ENCODE measurements around the gene SLC38A6.

The SLC38A6 gene

DNA sequence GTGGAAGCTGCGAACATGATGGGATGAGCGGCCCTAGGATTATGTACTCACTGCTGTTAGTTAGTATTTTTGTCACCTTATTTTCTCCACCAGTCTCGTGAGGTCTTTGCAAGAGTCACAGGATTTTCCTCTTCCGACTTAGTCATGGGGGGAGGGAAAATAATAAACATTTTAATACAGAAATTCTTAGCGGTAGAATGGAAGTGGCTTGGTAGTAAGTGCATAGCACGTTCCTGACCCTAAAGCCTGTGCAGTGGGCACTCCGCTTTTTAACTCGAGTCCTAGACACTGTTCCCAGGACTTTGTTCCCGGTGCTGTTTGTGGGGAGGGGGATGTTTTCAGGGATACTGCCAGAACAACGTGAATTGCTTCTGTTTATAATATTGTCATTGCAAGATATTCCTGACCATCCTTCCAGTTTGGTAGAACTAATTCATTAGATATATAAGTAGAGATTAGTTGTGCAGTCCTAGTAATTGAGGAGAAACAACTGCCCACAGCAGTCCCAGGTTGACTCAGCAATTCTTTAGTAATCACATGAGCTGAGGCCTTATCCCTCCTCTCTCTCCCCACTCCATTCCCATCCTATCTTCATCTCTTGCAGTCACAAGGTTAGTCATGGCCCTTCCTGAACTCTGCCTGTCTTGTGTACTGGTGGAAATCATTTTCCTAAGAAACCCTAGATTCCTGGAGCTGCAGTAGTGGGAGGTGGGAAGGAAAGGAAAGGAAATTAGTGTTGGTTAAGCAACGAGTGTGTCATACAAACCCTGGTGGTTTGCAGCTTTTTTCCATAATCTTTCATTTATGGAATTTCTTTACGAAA is 799 bp downstream of the SLC38A6 start:
- no peak for DNase-seq (ENCODE audit: low spot score)

DNA sequence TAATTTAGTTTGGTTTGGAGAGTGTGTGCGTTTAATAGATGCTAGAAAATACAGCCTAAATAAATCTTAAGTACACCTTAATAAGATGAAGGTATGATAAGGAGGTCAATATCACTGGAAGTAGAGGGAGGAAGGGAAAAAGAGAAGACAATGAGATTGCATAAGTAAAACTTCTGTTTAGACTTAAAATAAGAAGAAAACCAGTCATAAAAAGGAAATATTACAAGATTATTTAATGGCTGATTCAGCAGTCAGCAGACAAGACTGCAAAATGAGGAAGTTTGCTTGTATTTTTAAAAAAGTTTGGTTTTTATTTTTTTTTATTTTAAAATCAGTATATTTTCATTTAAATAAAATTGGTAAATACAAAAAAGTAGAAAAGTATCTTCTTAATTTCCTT is 3.2 kb downstream of the SLC38A6 start:
- DNase-seq (ENCODE audit: low spot score) = no peak

DNA sequence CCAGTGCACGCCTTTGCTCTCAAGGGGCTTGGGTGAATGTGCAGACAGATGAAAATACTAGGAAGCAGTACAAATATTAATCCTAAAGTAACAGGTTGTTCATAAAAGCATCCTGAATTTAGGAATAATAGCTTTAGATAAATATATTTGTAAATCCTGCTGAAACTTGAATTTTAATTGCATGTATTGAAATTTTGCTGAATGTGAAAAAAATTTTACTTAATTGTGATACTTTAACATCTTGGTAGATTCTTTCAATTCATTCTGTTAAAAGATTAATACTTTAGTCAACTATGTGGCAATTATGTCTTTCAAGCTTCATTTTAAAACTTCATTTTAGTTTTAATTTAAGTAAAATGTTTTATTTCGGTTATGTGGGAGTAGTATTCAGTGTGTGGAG is 5.5 kb downstream of the SLC38A6 start:
- DNase-seq (ENCODE audit: low spot score) = no peak

DNA sequence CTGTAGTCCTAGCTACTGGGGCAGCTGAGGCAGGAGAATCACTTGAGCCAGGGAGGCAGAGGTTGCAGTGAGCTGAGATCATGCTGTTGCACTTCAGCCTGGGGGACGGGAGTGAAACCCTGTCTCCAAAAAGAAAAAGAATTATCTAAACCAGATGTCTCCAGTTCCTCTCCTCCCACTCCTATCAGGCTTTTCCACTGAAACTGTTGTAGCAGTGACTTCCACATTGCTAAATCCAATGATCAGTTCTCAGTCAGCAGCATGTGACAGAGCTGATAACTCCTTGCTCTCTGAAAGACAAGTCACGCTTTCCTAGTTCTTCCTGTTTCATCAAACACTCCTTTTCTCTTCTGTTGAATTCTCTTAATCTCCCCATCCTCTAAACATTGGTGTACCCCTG is 8.6 kb downstream of the SLC38A6 start:
- DNase-seq (ENCODE audit: low spot score) = no peak

DNA sequence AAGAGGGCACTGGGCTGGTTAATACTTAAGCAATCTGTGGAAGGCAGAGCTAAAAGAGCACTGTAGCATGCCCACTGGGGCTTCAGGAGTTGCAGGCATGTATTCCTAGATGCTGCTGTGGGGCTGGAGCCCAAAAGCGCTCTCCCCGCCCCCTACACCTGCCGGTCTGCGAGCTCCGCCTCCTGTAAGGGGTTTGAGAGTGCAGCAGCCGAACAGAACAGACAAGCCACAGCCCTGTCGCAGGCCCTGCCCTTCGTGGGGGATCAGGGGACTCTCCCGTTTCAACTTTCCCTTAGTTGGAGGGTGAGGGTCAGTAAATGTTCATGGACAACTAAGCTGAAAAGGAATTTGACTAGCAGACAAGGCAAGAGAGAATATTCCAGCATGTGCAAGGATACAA is 17.6 kb downstream of the SLC38A6 start:
- no peak for DNase-seq (ENCODE audit: low spot score)

DNA sequence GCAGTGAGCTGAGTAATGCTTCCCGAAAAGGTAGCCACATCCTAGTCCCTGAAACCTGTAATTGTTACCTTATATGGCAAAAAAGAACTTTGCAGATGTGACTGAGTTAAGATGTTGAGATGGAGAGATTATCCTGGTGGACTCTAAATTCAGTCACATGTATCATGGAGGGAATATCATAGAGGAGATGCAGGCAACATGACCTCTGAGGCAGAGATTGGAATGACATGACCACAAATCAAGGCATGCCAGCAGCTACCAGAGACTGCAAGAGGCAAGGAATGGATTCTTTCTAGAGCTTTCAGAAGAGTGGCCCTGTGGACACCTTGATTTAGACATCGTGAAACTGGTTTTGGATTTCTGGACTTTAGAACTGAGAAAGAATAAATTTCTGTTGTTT is 18.5 kb downstream of the SLC38A6 start:
- no peak for DNase-seq (ENCODE audit: low spot score)

DNA sequence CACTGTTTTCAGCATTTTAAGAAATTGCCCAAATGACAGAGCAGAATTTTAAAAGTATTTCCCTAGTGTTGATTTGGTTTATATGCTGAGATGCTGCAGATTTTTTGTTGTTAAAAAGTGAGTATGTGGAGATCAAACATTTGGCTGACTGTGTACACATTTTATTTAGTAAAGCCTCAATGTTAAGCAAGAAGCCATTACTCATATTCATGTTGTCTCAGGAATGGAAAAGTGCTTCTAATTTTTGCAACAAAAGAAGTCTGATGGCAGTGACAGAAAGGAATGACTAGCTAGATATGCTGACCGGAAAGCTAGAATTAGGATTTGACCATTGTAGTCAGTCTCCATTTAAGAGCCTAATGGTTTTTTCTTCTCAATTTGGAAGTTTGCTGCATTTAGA is 22.5 kb downstream of the SLC38A6 start:
- DNase-seq (ENCODE audit: low spot score) = no peak

DNA sequence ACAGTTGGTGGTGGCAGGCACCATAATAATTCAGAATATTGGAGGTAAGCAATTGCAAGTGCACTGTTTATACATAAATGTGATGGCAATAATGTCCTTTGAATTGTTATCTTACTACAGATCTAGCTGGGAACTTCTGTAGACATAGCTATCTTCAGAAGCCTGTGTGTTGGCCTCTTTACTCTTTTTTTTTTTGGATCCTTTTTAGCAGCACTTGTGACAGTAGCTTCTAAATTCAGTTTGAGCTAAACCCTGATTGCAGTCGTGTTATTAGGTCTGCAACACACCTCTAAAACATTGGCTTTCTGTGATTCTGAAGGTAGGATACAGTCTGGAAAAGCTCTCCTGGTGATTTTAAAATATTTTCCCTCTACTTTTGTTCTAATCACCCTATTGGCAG is 38.5 kb downstream of the SLC38A6 start:
- no peak for DNase-seq (ENCODE audit: low spot score)

DNA sequence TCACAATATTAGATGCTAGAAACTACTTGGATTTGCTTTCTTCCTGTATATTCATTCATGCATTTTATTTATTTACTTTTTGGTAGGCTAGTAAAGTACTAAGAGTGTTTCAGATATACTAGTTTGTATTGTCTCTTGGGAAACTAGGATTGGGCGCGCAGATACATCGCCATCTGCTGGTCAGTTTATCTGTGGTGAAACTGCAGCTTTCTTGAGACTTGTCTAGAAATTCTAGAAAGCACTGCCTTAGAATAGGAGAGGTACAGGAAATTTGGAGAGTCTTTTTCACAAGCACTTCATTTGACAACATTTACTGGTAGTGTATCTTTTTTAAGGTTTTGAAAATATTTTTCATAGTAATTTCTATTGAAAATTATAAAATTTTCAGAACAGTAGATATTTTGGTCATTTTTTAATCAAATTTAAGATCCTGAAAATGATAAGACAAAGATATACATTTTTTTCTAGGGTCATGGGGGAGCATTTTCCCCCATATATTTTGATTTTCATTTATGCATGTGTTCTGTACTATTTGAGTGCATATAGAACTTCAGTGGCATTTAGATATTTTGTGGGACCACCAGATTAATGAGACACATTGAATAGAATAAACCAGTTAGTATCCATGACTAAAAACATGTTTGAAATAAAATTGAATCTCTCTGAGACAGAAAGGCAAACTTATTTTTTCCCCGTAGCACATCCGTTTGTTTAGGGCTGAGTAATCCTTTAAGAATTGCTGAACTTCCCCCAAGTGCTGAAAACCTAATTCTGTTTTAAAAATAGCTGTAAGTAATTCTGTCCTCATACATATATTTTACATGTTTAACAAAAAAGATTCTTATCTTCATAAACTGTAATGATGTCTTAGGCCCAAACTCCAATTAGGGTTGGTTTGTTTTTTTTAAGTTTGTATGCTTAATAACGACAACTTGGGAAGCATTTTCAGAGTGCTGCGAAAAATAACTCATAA is 44.5 kb downstream of the SLC38A6 start:
- DNase-seq (ENCODE audit: low spot score) = peak; percentile 66

DNA sequence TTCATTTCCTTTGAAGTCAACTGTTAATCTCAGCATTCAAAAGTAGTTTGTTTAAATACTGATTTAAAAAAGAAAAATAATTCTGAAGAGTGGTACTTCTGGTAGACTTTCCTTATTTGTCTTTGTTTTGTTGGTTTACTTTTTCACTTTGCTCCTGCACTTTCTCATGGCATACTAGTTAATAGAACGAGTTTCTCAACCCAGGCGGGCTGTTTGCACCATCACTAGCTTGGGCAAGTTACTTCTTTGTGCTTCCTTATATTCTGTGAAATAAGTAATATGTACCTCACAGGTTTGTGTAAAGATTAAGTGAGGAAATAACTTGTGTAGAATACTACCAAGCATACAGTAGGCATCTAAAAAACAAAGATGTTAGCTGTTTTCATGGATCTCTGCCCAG is 45.5 kb downstream of the SLC38A6 start:
- DNase-seq (ENCODE audit: low spot score) = no peak

DNA sequence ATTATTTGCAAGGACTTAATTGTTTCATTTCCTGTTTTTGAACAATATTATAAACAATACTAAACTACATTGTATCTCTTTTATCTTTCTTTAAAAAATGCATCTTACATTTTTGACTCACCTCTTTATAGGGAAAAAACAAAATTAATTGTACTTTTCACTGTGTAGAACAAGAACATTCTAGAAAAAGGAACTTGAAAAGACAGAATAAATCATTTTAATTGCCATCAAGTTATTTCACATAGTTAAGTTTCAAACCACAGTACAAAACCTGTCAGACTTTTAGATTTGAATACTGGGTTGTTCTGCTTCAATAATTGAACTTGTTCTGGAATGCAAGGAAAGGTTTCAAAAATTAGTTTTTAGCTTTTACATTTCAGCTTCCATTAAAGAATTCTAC is 50.0 kb downstream of the SLC38A6 start:
- DNase-seq (ENCODE audit: low spot score) = no peak

DNA sequence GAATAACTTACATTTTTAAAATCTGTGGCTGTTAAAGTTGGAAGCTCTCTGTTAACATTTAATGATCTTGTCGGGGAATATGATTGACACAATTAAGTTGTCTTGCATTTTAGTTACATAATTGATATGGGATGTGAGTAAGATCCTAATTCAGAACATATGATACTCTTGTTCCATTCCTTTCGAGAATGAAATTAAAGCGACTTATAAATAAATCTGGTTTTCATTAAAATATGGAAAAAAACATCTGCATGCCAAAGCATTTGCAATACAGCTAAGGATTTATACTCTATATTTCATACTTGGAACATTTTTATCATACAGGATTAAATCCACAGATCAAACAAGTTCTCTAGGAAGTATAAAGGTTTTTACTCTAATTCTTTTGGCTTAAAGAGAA is 52.0 kb downstream of the SLC38A6 start:
- no peak for DNase-seq (ENCODE audit: low spot score)

DNA sequence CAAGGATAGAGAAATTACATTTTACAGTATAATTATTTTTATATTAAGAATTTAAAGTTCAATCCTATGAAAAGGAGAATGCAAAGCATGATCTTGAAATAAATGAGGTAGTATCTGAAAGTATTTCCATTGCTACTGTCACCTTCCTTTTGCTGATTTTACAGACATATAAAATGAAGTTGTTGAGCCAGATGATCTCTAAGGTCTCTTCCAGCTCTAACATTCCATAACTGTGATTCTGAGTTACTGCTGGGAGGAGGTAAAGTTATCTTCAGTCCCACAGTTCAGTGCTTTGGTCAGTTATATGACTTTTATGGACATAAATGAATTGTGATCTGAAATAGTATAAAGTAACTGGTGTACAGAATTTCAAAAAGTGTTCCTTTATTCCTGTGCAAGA is 52.8 kb downstream of the SLC38A6 start:
- DNase-seq (ENCODE audit: low spot score) = no peak

DNA sequence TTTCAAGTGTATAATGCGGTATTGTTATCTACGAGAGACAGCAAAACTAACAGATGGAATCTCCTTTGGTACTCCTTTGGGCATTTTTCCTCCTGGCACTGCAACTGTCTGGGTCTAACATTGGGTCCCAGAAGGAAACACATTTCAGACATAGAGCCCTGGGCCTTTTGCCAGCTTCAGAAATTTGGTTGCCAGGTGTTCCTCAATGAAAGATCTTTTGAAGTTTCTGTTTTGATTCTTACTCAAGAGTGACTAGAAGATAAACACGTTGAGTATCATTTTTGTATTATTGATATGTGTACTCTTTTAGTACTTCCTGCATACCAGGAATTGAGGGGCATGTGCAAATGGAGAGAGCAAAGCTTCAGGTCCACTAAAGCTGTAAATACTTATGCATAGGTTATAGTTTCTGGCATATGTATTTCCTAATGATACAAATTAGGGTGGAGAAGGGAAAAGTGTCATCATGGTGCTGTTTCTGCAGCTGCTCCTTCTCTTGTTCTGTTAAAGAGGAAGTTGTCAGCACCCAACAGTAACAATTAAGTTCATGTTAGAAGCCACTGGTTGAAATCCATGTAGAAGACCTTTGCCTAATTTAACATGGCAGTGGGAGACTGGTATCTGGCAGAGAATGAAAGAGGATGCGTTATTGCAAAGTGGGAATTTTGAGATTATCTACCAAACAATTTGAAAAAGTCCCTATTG is 53.5 kb downstream of the SLC38A6 start:
- no peak for DNase-seq (ENCODE audit: low spot score)

DNA sequence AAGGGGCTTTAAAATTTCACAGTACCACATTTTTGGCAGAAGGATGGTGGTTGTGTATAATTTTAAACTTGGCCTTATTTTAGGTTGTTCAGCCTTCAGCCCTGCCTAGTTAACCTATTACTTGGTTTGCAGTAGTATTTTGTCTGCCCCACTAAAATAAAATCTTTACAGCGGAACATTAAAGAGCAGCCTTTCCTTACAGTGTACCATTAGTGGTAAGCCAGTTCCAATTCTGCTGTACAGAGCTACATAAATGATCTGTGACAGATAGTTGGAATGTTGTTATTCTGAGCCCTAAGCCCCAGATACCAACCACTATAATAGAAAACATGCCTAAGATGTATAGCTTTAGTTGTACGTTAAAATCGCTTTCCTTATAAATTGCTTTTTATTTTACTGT is 56.2 kb downstream of the SLC38A6 start:
- no peak for DNase-seq (ENCODE audit: low spot score)

DNA sequence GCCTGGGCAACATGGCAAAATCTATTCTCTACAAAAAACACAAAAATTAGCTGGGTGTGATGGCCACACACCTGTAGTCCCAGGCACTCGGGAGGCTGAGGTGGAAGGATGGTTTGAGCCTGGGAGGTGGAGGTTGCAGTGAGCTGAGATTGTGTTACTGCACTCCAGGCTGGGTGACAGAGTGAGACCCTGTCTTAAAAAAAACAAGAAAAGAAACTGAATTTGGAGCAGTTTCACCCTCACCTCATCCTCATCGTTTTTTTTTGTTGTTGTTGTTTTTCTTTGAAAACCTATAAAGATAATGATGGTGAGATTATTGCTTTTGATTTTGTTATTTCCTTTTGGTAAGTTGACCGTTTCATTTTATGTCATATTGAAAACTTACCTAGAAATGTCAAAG is 60.7 kb downstream of the SLC38A6 start:
- DNase-seq (ENCODE audit: low spot score) = no peak

DNA sequence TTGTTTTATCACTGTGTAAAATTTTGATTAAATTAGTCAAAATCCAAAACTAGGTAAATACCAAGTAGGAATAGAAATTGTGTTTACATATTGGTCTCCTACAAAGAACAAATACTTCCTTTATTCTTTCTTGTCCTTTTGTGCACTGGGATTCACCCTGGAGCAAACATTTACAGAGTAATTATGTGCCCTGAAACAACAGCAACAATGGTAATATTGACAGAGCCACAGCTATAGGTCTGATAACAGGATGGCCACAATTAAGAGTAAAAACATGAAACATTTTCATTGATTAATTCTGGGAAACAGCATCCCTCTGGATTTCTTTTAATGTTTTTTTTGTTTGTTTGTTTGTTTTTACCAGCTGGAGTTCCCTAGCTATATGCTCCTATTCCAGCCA is 61.2 kb downstream of the SLC38A6 start:
- DNase-seq (ENCODE audit: low spot score) = no peak

DNA sequence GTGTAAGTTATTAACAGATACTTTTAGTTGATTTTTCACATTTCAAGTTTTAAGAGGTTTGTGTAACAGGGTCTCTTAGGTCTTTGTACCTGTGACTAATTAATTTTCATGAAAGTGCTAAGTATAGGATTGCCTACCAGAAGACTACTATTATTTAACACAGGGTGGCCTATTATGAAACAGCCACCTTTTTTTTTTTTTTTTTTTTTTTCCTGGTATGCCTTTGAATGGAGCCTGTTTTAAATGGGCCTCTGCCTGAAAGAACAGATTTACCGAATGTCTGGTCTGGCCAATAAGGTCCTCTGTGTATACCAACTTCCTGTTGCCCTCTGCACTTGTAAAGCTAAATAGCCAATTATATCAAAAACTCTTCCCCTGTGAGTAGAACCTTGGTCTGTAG is 62.5 kb downstream of the SLC38A6 start:
- no peak for DNase-seq (ENCODE audit: low spot score)

DNA sequence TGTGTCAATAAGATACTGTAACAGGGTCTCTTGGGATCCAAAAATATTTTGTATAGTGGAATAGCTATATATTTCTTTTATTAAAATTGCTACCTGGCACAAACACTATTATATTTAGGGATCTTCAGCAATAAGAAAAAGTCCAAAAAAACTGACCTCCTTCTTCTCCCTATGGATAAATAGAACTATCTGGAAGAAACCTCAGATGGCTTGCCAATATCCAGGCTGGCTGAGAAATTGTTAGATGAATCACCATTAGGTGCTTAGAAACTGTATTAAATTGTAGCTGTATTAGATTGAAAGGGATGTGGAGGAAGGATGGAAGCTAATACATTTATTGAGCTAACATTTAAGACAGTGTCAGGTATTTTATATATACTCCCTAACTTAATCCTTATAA is 66.0 kb downstream of the SLC38A6 start:
- no peak for DNase-seq (ENCODE audit: low spot score)

DNA sequence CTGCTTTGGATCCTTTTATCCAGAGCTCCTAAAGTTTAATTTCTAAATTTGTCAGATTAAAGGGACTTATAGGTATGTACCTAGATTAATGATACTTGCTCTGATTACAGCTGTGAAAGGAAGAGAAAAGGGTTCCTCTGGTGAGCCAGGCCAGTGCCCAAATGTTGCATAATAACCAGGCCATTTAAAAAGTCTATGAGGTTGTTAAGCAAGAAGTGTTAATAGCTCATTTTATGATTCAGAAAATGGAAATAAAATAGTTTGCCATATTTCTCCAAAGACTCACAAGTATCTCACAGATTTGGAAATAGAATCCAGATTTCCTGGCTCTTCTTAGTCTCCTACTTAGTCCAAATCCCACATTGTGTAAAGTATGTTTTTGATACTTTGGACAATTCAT is 67.6 kb downstream of the SLC38A6 start:
- no peak for DNase-seq (ENCODE audit: low spot score)

DNA sequence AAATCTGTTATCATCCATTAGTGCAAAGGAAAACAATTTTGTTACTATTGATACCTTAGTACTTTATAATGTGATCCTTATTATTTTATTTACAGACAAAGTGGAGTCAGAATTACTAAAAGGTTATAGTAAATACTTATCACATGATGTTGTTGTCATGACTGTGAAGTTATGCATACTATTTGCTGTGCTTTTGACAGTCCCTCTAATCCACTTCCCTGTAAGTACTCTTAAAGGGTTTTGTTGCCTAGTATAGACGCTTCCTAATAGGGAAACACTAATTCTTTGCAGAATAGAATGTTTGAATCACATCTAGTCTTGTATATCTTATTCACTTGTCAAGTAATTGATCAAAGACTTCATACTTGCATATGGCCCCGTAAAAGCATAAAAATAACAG is 69.4 kb downstream of the SLC38A6 start:
- no peak for DNase-seq (ENCODE audit: low spot score)

DNA sequence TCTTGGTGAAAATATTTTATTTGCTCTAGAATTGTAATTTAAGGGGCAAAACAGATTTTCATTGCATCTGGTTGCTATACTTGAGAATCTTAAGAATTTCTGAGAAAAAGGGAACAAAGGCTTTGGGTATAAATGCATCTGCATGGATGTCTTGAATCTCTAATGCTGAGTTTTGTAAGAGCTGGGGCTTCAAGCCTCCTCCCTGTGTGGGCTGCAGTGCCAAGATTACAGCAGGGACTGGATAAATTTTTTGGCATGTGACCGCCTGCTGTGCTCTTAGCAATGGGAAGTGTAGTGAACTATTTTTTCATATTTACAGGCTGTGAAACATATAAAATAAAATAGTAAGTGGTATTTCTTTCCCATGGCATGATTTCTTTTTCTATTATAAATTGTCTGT is 70.0 kb downstream of the SLC38A6 start:
- DNase-seq (ENCODE audit: low spot score) = no peak

DNA sequence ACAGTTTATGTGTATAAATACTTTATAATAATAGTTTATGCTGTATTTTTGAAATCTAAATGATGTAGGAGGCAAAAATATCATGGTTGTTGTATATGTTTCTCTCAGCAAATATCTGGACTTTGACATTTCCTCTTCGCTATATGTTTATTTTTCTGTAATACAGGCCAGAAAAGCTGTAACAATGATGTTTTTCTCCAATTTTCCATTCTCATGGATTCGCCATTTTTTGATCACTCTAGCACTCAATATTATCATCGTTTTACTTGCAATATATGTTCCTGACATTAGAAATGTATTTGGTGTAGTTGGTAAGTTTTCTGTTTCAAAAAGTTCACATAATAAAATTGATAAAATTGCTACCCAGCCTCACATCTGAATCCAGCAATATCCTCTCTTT is 70.6 kb downstream of the SLC38A6 start:
- no peak for DNase-seq (ENCODE audit: low spot score)
